ENCODE results near the gene SLC4A8.
"Not testable (repeated sequence)": the region's sequence is repeated elsewhere in the genome, so short reads cannot be mapped to it uniquely, and the experiment has no call there.

The SLC4A8 gene

DNA sequence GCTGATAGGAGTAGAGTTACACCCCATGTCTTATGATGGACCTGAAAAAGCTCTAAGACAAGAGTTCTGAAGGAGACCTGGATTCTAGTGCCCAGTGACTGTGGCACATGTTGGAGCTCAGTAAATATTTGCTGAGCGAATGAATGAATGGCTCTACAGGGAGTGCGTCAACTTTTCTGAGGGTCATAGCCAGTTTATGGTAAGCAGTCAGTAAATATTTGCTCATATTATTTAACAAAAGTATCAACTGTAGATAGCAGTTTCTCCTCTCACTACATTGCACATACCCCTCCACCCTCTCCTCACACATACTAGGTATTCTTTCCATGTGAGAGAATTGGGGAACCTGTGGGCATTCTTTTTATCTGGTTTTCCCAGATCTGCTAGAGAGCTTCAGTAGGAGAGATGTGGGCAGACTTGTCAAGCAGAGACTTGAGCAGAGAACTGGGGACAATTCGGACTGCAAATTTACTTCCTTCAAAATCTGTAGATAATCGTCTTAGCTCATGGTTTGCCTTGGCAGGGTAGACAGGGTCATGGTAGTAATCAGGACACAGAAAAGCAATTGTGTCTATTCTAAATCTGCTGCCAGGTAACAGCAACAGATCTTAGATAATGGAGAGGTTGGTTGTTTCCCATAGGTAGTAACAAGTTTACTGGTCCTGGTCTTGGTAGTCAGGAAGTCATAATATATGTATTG lies 5.7 kb downstream of the SLC4A8 start:
- DNase-seq: no peak

DNA sequence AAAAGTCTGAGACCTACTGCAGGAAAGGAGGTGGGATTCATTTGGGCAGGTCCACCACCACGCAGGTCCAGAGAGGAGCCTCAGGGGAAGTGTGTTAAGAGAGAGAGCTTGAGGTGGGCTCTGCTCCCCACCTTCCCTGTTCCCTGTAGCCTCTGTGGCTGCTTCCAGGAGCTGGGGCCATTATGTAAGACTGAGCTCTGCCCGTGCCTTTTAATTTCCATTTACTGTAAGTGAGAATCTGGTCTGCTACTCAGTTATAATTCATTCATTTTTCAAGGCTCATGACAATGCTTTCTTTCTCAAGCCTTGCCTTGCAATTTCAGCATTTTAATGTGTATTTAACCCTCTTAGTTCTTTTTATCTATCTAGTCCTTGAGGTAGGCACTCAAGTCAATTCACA lies 8.3 kb downstream of the SLC4A8 start:
- DNase-seq: no peak

DNA sequence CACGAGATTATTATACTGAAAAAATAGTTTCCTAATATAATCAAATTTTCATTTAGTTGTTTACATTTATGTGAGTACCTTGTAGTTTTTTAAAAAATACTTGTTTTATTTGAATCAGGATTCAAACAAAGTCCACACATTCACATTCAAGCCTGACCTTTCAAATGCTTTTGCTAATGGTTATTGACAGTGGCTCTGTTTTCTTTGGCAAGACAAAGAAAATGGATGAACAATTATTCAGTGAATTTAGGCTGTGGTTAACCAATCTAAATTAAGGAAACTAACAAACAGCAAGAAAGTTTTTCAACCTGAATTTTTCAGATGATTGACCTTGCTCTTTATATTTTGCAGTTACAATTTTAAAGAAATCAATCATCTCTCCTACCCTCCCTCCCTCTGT lies 9.7 kb downstream of the SLC4A8 start:
- DNase-seq: no peak

DNA sequence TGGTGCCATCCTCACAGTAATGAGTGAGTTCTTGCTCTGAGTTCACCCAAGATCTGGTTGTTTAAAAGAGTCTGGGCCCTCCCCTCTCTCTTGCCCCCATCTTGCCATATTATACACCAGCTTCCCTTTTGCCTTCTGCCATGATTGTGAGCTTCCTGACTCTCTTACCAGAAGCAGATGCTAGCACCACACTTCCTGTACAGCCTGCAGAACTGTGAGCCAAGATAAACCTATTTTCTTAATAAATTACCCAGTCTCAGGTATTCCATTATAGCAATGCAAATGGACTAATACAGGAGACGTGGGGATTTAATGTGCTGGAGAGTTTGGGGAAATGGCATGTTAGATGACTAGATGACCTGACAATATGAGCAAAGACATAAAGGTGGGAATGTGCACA lies 12.8 kb downstream of the SLC4A8 start:
- no peak for DNase-seq

DNA sequence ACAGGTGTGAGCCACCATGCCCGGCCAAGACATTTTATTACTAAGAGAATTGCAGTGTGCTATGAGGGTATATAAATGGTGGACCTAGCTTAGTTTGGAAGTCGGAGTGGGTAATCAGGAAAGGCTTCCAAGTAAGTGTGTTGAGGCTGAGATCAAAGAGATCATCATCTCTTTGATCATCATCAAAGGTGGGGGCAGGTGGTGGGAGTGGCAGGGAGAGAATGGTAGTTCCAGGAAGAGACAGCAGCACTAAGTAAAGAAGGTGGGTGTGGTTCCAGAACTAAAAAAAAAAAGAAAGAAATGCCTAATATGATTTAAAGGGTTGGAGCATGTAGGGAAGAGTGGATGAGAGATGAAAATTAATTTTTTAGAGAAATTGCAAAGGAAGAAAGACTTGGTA lies 14.7 kb downstream of the SLC4A8 start:
- no peak for DNase-seq

DNA sequence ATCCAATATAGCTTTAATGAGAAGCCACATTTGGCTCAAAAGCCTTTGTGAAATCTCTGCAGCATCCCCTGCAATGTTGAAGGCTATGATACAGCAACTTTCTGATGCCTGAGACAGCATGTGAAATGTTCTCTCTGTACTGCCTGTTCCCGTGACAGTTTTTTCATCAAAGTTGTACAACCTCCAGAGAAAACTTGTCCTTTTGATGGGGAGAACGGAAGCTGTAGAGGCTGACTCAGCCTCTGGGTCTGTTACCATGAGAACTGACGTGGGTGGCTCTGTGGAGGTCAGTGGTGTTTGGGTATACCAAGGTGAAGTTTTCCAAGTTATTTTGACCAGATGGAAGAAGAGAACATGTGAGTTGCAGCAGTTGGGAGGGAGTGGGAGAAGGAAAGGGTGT lies 17.0 kb downstream of the SLC4A8 start:
- no peak for DNase-seq

DNA sequence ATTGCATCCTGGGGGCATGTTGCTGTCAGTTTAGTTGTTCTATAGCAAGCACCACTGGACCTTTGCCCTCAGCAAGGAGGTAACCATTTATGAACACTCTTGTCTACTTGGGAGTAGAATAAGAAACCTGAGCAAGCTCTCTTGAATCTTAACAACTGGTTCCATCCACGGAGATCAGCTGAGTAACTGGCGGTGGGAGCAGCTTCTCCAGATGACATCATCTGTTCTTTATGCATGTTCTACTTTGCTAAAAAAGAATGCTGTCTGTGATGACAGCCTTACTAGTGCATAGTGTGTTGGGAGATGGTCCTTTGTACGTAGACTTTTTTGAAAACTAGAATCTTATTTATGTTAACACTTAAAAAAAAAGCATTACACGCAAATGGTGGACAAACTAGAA lies 17.7 kb downstream of the SLC4A8 start:
- no peak for DNase-seq

DNA sequence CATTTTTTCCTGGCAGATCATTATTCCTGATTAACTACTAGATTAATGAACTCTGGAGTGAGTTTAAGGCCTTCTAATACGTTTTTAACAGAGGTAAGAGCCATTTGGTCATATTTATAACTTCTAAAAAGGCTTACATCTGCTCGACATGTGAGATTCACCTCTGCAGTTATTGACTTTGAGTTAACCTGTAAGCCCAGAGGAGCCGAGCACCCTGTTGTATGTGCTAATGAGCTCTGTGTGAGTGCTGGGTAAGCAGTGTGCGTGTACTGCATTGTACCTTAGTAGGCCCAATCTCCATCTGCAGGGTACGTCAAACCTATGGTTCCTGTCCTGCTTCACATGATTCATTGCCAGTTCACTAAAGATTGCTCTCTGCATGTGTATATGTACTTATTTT lies 18.9 kb downstream of the SLC4A8 start:
- DNase-seq: no peak

DNA sequence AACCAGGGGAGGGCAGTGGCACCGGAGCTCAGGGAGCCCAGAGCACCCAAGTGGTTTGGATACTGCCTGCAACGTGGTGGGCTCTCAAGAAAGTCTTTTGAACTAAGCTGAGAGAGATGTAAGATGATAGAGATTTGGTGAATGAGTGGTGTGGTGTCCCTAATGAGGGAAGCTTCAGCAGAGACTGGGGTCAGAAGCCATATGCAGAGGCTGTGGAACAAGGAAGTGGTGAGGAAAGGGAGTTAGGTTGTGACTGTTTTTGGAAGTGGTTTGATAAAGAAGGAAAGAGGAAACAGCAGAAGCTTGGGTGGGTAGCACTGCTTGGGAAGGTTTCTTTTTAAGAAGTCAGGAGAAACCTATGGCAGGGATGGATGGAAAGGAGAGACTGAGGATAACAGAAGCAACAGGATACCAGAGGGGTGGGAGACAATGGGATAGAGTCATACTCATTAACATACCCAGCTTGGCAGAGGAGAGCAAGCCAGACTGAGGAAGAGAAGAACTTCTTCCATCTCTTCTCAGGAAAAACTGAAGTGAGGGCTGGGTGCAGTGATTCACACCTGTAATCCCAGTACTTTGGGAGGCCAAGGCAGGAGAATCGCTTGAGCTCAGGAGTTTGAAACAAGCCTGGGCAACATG lies 24.1 kb downstream of the SLC4A8 start:
- no peak for DNase-seq

DNA sequence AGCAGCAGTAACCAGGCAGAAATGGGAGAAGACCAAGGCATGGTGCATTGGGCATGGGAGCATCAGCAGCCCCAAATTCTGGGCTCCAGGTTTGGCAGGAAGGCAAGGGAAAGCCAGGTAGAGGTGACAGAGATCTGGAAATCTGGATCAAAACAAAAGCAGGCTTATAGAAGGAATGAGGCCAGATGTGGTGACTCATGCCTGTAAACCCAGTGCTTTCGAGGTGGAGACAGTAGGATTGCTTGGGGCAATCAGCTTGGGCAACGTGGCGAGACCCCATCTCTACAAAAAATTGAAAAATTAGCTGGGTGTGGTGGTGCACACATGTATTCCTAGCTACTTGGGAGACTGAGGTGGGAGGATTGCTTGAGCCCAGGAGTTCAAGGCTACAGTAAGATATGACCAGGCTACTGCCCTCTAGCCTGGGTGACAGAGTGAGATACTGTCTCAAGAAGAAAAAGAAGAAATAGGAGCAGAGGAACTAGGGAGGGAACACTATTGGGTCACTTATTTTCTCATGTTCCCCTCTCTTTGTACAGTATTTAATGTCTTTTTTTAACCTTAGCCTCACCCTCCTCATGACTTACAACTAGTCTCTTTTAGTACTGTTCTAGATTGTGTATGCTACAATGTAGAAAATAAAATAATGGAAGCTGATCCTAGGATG lies 25.1 kb downstream of the SLC4A8 start:
- no peak for DNase-seq

DNA sequence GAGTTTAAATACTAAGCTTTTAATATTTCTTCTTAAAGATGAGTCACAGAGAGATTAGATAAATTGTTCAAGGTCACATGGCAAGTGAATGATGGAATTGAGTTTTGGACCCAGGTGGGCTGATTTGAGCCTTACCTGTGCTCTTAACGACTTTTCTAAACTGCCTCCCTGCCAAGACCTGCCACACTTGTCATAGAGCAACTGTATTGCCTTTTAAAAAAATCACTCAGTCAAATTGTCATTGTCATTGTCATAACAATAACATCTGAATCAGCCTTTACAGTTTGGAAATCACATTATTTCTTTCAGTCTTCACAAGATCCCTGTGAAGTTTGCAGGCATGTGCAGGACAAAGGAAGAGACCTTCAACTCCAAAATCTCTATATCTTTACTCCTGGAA lies 25.7 kb downstream of the SLC4A8 start:
- no peak for DNase-seq

DNA sequence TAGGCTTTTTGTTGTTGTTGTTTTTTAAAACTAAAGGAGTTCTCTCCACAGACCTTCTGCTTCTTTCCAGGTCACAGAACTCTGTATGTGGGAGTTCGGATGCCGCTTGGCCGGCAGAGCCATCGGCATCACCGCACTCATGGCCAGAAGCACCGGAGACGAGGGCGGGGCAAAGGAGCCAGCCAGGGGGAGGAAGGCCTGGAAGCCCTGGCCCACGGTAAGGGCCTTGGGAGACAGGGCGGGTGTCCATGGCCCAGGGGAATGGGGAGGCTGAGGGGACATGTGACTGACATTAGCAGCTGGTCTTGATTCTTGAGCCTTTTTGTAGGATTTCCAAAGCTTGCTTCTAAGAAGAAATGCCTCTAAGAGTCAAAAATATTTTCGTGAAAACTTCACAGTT lies 26.2 kb downstream of the SLC4A8 start:
- no peak for DNase-seq

DNA sequence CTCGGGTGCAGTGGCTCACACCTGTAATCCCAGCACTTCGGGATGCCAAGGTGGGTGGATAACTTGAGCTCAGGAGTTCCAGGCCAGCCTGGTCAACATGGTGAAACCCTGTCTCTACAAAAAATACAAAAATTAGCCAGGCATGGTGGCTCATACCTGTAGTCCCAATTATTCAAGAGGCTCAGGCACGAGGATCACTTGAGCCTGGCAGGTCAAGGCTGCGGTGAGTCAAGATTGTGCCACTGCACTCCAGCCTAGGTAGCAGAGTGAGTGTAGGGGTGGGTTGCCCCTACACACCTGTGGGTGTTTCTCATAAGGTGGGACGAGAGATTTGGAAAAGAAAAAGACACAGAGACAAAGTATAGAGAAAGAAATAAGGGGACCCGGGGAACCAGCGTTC lies 29.4 kb downstream of the SLC4A8 start:
- DNase-seq: not testable (repeated sequence)

DNA sequence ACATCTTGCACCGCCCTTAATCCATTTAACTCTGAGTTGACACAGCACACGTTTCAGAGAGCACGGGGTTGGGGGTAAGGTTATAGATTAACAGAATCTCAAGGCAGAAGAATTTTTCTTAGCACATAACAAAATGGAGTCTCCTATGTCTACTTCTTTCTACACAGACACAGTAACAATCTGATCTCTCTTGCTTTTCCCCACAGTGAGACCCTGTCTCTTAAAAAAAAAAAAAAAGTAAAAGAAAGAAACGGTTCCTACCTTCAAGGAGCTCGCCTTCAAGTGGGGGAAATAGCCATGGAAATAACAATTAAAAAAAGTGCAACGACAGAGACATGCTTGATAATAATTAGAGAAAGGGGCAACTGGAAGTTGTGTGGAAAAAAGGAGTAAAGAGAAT lies 30.4 kb downstream of the SLC4A8 start:
- not testable (repeated sequence) for DNase-seq

DNA sequence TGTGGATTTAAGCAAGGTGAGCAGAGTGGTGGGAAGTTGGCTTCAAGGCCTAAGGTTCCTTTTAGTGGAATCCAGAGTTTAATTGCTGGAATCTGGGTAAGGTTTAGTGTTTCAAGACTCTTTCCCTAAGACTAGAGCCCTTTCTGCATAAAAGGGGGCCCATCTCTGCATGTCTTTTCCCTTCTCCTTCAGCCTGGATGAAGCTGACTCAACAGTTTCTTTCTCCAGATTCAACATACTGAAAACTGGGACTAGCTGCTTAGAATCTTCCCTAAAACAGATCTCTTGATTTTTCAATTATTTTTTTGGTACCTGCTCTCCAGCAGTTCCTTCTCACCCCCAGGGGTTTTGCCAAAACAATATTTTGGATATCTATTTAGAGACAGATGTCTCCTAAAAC lies 34.0 kb downstream of the SLC4A8 start:
- DNase-seq: no peak

DNA sequence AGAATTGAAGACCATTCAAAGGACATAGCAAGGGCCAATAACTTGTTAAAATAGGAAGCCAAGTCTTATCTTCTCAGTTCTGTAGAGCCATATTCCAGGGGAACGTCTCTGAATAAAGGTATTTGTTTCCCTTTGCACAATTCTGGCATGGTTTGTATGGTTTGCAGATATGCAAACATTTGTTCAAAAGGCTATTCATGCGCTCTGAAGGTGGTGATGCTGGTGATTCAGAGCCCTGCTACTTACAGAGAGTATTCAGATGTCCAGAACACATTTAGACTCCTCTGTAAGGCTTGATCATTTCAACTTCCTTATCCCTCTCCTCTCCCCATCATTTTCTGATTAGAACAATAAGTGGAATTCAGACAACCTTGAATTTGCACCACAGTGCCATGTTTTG lies 35.9 kb downstream of the SLC4A8 start:
- DNase-seq: no peak

DNA sequence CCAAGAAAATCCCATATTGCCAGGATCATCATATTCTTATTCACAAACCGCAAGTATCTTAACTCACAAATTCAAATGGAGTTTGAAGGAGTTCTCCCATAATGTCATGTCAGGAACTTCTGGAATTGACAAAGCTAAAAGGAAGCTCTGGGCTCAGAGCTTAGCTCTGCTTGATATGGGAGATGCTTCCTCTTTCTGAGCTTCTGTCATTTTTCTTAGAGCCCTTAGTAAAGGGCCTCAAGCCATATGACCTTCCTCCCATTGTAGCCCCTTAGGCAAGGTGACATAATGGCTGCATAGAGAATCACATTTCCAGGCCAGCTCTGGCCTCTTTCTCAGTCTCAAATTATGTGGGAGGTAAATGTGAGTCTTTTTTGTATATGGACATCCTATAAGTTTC lies 40.9 kb downstream of the SLC4A8 start:
- no peak for DNase-seq

DNA sequence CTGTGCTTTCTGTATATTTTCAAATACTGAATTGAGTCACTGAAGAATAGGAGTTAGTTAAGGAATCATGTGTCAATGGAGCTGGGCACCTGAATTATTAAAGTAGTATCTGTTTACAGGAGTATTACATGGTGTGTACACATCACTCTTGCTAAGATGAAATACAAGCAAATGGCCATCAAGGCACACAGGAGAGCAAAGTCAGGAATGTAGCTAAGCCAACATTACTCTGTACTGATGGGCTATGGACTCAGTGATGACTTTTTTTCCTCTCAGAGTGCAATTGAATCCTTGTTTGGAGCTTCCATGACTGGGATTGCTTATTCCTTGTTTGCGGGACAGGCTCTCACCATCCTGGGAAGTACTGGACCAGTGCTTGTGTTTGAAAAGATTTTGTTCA lies 45.5 kb downstream of the SLC4A8 start:
- no peak for DNase-seq

DNA sequence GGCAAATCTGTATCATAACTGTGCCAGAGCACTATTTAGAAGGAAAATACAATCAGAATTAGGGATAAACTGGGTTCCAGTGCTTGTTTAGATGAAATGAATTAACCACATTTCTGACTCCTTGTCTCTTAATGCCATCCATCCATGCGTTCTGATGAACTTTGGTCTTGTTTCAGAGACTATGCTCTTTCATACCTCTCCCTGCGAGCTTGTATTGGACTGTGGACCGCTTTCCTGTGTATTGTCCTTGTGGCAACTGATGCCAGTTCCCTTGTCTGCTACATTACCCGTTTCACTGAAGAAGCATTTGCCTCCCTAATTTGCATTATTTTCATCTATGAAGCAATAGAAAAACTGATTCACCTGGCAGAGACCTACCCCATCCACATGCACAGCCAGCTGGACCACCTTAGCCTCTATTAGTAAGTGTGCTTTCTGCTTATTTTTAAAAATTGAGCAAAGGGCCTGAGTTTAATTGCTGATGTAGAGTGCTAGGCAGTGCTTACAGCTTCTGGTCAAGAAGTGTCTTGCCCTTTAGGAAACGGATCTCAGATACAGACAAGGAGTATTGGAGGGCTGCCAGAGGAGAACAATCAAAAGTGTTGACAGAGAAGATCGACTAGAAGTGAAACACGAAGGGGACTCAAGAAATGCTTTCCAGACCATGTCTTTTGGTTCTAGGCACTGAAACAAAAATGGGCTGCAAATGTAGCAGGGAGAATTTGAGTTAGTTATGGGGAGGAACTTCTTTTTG lies 46.7 kb downstream of the SLC4A8 start:
- DNase-seq: no peak

DNA sequence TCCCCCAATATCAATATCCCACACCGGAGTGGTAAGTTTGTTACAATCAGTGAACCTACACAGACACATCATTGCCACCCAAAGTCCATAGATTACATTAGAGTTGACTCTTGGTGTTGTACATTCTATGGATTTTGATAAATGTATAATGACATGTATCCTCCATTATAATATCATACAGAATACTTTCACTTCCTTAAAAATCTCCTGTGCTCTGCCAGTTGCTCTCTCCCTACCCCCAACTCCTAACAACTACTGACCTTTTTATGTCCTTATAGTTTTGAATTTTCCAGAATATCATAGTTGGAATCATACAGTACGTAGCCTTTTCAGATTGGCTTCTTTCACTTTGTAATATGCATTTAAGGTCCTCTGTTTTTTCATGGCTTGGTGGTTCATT lies 48.4 kb downstream of the SLC4A8 start:
- no peak for DNase-seq

DNA sequence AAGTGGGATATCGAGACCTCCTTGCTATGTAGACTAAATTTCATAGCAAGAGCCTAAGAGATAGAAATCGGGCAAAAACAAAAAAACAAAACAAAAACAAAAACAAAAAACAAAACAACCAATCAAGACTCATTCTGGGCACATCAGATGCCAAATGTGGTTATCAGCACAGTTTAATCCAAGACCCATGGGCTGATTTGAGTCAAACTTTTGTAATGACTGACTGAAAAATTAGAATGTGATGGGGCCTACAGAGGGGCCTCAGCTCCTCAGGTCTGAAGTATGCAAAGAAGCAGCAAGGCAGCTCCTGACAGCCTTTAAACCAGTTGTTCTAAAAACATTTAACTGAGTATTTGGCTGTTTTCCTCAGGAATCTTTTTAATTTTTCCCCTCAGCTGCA lies 49.3 kb downstream of the SLC4A8 start:
- DNase-seq: no peak

DNA sequence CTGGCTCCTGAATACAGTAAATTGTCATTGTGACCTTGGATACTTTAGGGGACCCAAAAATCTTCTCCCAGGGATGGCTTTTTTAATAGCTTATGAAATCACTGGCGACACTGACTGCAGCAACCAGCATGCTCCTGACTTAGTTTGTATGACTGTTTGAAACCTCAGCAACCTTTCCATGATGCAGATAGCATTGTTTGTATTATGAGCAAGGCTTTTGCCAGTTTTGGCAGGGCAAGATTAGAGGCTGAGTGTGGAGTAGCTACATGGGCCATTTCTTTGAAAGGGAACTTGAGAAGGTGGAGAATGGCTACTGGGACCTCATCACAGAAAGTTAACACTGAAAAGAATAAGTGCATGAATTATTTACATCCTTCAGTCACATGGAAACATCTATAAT lies 50.9 kb downstream of the SLC4A8 start:
- no peak for DNase-seq

DNA sequence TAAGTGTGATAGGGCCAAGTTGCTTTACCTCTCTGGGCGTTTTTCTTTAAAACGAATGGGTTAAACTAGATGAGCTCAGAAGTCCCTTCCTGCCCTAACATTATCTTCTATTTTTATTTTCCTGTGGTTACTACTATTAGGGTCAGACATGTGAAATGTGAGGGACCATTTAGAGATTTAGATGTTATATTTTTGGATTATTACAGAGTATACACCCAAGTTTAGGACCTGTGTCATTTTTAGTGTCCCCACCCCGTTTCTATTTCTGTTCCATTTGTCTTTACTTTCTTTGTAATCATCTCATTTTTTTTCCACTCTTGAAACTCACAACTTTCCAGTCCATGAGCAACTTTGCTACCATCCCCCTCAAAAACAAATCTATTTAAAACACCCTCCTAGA lies 56.3 kb downstream of the SLC4A8 start:
- no peak for DNase-seq
